HL-60 (cell line): Measurements from ENCODE around the gene EIF3B.

Source experiments
- POLR2AphosphoS5 ChIP-seq: IDR thresholded peaks from 2 replicates; pipeline ENCODE4 v1.6.1; 2012; ENCODE audit warnings: low read depth
- TF ChIP-seq, protein P1 (sequence below): IDR thresholded peaks from one replicate; pipeline ENCODE4 v1.5.1; 2011; ENCODE audit warnings: low read length, control low read depth, inconsistent platforms; ENCODE audit not compliant: insufficient read depth

DNA sequence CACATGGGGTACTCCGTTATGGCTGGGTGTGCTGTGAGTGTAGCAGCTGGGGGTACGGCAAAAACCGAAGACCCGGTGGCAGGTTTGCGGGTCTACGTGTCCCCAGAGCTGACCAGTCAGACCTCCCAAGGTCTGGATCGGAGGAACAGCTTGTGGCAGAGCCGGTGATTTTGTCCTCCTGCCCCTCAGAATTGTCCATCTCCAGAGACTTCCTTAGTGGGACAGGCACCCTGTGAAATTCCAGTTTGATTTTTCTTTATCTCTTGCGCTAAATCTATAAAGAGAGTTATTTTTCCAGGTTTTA is 1.0 kb downstream of the EIF3B start:
- TF ChIP-seq, protein P1, sequence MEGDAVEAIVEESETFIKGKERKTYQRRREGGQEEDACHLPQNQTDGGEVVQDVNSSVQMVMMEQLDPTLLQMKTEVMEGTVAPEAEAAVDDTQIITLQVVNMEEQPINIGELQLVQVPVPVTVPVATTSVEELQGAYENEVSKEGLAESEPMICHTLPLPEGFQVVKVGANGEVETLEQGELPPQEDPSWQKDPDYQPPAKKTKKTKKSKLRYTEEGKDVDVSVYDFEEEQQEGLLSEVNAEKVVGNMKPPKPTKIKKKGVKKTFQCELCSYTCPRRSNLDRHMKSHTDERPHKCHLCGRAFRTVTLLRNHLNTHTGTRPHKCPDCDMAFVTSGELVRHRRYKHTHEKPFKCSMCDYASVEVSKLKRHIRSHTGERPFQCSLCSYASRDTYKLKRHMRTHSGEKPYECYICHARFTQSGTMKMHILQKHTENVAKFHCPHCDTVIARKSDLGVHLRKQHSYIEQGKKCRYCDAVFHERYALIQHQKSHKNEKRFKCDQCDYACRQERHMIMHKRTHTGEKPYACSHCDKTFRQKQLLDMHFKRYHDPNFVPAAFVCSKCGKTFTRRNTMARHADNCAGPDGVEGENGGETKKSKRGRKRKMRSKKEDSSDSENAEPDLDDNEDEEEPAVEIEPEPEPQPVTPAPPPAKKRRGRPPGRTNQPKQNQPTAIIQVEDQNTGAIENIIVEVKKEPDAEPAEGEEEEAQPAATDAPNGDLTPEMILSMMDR, result no peak
- TF ChIP-seq POLR2AphosphoS5, result no peak
